AG10803 (cell line): ENCODE results near the gene CDC42.
A peak's percentile ranks its signal among the peaks of the same experiment; 100 is the strongest.

Experiments
- DNase-seq: peaks from one replicate; pipeline ENCODE4 v3.0.0; 2010; ENCODE audit warnings: low read depth
- H3K4me3 ChIP-seq: 2 replicates; pipeline ENCODE4 v1.5.1; 2011; ENCODE audit warnings: mild to moderate bottlenecking, low read length, control low read depth
- CTCF ChIP-seq: conservative IDR thresholded peaks from 2 replicates; pipeline ENCODE4 v1.5.1; 2011; ENCODE audit warnings: mild to moderate bottlenecking, low read length, control low read depth, inconsistent platforms

Gene CDC42

GRCh38 chr1:22043198-22043769, 9.2 kb upstream of the CDC42 start:
- H3K4me3 ChIP-seq = no peak overlapping the region
- DNase-seq = no peak
- no peak for TF ChIP-seq CTCF

GRCh38 chr1:22044690-22045420, 7.7 kb upstream of the CDC42 start:
- H3K4me3 ChIP-seq = no peak overlapping the region
- DNase-seq = peak; percentile 80
- TF ChIP-seq CTCF = no peak

GRCh38 chr1:22045604-22046228, 6.8 kb upstream of the CDC42 start:
- TF ChIP-seq CTCF = no peak
- no peak overlapping the region for H3K4me3 ChIP-seq
- no peak for DNase-seq

- TF ChIP-seq CTCF = no peak
- peak; percentile 40 for DNase-seq
- H3K4me3 ChIP-seq = no peak overlapping the region
Observed at GRCh38 chr1:22048351-22049192, 3.9 kb upstream of the CDC42 start.

GRCh38 chr1:22050330-22050729, 2.2 kb upstream of the CDC42 start:
- H3K4me3 ChIP-seq = no peak overlapping the region
- DNase-seq = no peak
- TF ChIP-seq CTCF = no peak

- no peak overlapping the region for H3K4me3 ChIP-seq
- DNase-seq = no peak
- no peak for TF ChIP-seq CTCF
Observed at GRCh38 chr1:22051607-22052114, 848 bp upstream of the CDC42 start.
